ENCODE measurements around the gene GPC5.
"Not testable (repeated sequence)": the region's sequence is repeated elsewhere in the genome, so short reads cannot be mapped to it uniquely, and the experiment has no call there.

GPC5 gene

GRCh38 chr13:91773591-91774227 is 375.3 kb downstream of the GPC5 start:
- FAIRE-seq (no peak), DNase-seq (ENCODE audit: insufficient read length, low spot score) (no peak)
- TF ChIP-seq, protein P1, sequence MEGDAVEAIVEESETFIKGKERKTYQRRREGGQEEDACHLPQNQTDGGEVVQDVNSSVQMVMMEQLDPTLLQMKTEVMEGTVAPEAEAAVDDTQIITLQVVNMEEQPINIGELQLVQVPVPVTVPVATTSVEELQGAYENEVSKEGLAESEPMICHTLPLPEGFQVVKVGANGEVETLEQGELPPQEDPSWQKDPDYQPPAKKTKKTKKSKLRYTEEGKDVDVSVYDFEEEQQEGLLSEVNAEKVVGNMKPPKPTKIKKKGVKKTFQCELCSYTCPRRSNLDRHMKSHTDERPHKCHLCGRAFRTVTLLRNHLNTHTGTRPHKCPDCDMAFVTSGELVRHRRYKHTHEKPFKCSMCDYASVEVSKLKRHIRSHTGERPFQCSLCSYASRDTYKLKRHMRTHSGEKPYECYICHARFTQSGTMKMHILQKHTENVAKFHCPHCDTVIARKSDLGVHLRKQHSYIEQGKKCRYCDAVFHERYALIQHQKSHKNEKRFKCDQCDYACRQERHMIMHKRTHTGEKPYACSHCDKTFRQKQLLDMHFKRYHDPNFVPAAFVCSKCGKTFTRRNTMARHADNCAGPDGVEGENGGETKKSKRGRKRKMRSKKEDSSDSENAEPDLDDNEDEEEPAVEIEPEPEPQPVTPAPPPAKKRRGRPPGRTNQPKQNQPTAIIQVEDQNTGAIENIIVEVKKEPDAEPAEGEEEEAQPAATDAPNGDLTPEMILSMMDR (IDR thresholded peaks at IDR 0.05; ENCODE audit: insufficient read depth, missing control alignments) = no peak

DNA sequence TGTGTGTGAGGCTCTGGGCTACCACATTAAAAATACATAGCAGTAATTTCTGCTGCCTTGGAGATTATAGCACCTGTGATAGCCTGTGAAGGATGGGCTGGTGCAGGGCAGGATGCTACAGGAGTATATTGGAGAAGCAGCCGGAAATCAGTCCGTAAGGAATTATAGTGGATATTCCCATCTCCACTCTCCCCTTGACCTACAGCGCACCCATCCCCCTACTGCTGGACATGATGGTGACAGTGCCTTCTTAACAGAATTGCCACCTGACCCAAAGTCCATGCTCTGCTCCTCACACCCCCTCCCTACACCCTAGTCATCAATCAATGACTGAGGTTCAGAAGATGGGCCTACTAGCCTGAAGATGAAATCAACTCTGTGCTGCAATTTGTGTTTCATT is 376.0 kb downstream of the GPC5 start:
- DNase-seq (ENCODE audit: insufficient read length, low spot score) = no peak
- TF ChIP-seq, protein P1 (IDR thresholded peaks at IDR 0.05; ENCODE audit: insufficient read depth, missing control alignments) = no peak
- FAIRE-seq = no peak

DNA sequence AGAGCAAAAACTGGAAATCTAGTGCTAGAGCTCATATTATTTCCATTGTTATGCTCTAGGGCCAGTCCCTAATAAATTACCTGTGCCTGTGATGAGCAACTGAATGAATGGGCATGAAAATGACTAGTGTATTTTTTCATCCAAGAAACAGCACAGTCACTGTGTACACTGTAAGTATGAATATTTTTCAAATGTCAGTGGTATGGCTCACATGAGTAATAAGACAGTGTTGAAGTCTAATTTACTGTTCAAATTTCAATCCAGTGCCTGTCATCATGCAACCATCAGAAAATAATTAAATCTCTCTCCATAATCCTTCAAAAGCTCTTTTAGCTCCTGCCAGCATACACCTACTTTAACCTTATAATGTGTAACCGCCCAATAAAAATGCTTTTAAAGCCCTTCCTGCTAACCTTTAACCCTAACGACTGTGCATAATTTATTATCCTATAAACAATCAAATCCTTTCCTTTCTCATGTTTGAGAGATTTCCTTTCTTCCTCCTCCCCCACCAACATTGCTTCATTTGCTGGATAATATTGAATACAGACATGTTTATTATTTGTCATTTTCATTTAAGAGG is 378.3 kb downstream of the GPC5 start:
- no peak for DNase-seq (ENCODE audit: insufficient read length, low spot score)
- FAIRE-seq = peak; percentile 44
- TF ChIP-seq, protein P1 (IDR thresholded peaks at IDR 0.05; ENCODE audit: insufficient read depth, missing control alignments) = no peak

DNA sequence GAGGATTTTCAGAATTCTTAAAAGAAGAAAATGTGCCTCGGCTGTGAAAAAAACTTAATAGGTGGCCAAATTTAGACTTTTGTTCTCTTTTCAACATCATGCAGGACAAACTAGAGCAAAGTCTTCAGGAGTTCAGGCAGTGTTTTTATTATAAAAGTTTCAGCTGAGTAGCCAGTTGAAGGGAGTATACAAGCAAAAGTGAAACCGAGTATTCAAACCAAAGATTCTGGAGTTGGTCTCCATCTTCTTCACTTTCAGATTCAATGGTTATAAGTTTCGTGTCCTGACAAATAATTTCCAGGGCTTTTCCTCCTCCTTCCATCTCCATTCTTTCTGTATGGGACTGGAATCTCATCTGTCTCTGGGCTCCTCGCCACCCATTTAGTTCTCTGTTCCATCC is 379.7 kb downstream of the GPC5 start:
- DNase-seq (ENCODE audit: insufficient read length, low spot score) (no peak), FAIRE-seq (no peak)
- TF ChIP-seq, protein P1 (IDR thresholded peaks at IDR 0.05; ENCODE audit: insufficient read depth, missing control alignments) = no peak

- DNase-seq (ENCODE audit: insufficient read length, low spot score); FAIRE-seq: not testable (repeated sequence)
- TF ChIP-seq, protein P1 (IDR thresholded peaks at IDR 0.05; ENCODE audit: insufficient read depth, missing control alignments) = peak; percentile 61
Measured at GRCh38 chr13:91781982-91782691, 383.7 kb downstream of the GPC5 start.

DNA sequence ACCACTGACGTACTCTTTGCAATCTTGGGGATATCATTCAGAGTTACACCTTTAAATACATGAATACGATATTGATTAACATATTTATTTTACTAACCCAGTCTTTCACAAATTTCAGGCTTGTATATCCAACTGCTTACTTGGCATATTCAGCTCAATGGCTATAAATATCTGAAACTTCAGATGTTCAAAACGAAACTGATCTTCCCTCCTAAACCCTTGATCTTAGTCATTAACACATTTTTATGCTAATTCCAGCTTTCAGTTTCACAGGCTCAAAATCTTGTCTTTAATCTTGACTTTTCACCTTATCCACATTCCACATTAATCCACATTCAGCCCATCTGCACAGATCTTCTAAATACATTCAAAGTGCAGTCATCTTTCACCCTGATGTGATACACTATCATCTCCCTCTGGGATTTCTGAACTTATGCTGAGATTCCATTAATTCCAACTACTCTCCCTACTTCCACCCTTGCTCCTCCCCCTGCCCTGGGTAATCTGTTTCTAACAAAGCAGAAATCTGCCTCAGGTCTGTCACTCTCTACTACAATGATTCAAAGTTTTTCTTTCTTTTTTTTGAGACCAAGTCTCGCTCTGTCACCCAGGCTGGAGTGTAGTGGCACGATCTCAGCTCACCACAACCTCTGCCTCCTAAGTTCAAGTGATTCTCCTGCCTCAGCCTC is 387.2 kb downstream of the GPC5 start:
- DNase-seq (ENCODE audit: insufficient read length, low spot score) (peak; percentile 13), FAIRE-seq (peak; percentile 90)

More for the DNA sequence above, 387.2 kb downstream of the GPC5 start:
- TF ChIP-seq, protein P1 (IDR thresholded peaks at IDR 0.05; ENCODE audit: insufficient read depth, missing control alignments) = no peak

Data from D721Med (cell line).